Nephron progenitor cell (in vitro differentiated cells): ENCODE measurements around the gene AQP6.

ENCODE experiments used
- DNase-seq: peaks from one replicate; pipeline ENCODE4 v3.0.0; 2021
- H3K27ac Mint-ChIP-seq: 2 replicates; pipeline ENCODE4 v1.8.0; 2021; ENCODE audit warnings: mild to moderate bottlenecking, moderate library complexity, mixed read lengths
- H3K27me3 Mint-ChIP-seq: 2 replicates; pipeline ENCODE4 v1.8.0; 2021; ENCODE audit warnings: mild to moderate bottlenecking, low read depth, mixed read lengths; ENCODE audit not compliant: poor library complexity
- H3K36me3 Mint-ChIP-seq: 2 replicates; pipeline ENCODE4 v1.8.0; 2021; ENCODE audit warnings: low read depth, mixed read lengths
- H3K4me1 Mint-ChIP-seq: 2 replicates; pipeline ENCODE4 v1.8.0; 2021; ENCODE audit warnings: mixed read lengths
- H3K4me3 Mint-ChIP-seq: 2 replicates; pipeline ENCODE4 v1.8.0; 2021; ENCODE audit warnings: mild to moderate bottlenecking, moderate library complexity, mixed read lengths
- H3K9me3 Mint-ChIP-seq: 2 replicates; pipeline ENCODE4 v1.8.0; 2021; ENCODE audit warnings: mild to moderate bottlenecking, moderate library complexity, mixed read lengths
- TF ChIP-seq, protein P1 (sequence below): fragments of 200-600 bp; sonication (generic); IDR thresholded peaks from 2 replicates; pipeline ENCODE4 v1.5.0; 2021; ENCODE audit warnings: antibody characterized with exemption

The AQP6 gene

DNA sequence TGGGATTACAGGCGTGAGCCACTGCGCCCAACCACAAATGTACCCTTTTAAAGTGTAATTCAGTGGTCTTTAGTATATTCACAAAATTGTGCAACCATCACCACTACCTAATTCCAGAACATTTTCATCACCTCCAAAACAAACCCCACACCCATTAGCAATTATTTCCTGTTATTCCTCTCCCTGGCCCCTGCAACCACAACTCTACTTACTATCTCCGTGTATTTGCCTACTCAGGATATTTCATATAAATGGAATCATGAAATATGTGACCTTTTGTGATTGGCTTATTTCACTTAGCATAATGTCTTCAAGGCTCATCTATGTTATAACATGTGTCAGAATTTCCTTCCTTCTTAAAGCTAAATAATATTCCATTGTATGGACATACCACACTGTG lies 38.2 kb upstream of the AQP6 start:
- Mint-ChIP-seq H3K9me3 (peaks cover 5% of the 10 kb centered on the region), H3K4me3 (no peak overlapping the region), H3K27me3 (peaks cover 17% of the 10 kb centered on the region), H3K4me1 (peaks cover 10% of the 10 kb centered on the region), H3K27ac (no peak overlapping the region), H3K36me3 (no peaks in the 10 kb centered on the region)
- no peak for DNase-seq
- TF ChIP-seq, protein P1, sequence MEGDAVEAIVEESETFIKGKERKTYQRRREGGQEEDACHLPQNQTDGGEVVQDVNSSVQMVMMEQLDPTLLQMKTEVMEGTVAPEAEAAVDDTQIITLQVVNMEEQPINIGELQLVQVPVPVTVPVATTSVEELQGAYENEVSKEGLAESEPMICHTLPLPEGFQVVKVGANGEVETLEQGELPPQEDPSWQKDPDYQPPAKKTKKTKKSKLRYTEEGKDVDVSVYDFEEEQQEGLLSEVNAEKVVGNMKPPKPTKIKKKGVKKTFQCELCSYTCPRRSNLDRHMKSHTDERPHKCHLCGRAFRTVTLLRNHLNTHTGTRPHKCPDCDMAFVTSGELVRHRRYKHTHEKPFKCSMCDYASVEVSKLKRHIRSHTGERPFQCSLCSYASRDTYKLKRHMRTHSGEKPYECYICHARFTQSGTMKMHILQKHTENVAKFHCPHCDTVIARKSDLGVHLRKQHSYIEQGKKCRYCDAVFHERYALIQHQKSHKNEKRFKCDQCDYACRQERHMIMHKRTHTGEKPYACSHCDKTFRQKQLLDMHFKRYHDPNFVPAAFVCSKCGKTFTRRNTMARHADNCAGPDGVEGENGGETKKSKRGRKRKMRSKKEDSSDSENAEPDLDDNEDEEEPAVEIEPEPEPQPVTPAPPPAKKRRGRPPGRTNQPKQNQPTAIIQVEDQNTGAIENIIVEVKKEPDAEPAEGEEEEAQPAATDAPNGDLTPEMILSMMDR: no peak

DNA sequence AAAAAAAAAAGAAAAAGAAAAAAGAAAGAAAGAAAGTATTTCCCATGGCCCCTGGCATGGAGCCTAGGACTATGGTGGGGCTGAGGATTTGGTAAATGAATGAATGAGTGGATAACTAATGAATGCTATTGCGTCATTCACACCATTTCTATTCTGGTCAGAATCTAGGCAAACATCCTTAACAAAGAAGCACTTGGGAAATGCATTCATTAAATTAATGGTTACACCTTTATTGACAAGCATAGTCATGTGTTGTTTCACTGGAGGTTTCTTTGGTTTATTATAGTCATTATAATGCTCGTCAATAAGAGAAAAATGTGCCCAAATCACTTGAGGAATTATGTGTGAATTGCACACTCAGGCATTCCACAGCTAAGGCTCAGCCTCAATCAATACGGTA lies 35.8 kb upstream of the AQP6 start:
- Mint-ChIP-seq H3K9me3 (peaks cover 5% of the 10 kb centered on the region), H3K27ac (no peak overlapping the region), H3K4me3 (no peak overlapping the region), H3K36me3 (no peaks in the 10 kb centered on the region), H3K27me3 (peaks cover 13% of the 10 kb centered on the region), H3K4me1 (peaks cover 16% of the 10 kb centered on the region)
- TF ChIP-seq, protein P1: no peak
- no peak for DNase-seq

DNA sequence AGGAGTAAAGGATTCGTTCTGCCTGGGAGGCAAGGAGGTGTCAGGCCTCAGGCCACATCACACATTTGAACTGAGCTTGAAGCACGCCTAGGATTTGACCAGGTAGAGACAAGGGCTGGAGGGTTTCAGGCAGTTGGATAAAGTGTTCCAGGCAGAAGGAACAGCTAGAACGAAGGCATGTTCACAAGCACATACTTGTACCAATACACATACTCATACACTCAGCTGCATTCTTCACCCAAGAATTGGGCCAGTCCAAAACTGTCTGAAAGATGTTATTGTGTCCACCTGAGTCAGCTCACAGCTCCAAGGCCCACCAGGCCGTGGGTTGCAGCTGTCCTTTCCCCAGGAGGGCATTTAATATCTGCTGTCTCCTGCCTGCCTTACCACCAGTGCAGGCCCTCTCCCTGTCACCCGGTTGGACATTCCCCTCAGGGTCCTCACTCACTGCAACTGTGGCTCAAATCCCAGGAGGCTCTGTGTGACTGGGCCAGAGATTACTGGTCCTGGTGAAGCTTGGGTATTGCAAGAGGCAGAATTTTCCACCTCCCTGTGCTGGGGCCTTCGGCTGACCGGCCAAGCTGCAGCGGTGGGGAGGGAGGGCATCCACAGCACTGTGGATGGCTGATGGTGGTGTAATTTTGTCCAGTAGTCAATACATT lies 35.0 kb upstream of the AQP6 start:
- Mint-ChIP-seq H3K36me3 (no peaks in the 10 kb centered on the region), H3K9me3 (peaks cover 5% of the 10 kb centered on the region), H3K27ac (peak overlapping the region; percentile 22), H3K27me3 (peaks cover 11% of the 10 kb centered on the region), H3K4me3 (no peak overlapping the region), H3K4me1 (peaks cover 24% of the 10 kb centered on the region)
- DNase-seq: no peak
- TF ChIP-seq, protein P1: no peak

DNA sequence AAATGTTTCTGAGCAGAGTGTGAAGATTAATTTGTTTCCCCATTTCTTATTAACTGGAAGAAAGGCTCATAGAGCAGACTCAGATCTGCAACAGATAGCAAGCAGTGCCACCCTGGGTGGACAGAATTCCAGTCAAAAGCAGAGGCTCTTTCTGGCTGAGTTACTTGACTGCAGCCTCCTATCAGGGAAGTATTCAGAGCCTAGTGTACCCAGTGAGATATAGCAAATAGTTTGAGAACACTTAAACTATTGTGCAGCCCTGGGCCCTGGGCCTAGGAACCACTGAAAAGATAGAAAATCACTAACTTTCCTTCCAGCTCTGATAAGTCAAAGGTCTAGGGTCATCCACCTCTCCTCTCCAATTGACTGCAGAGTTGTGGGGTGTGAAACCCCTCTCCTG lies 33.4 kb upstream of the AQP6 start:
- peaks cover 5% of the 10 kb centered on the region for H3K9me3 Mint-ChIP-seq
- H3K36me3 Mint-ChIP-seq: no peaks in the 10 kb centered on the region
- H3K27ac Mint-ChIP-seq: no peak overlapping the region
- DNase-seq: no peak
- peaks cover 21% of the 10 kb centered on the region for H3K27me3 Mint-ChIP-seq
- TF ChIP-seq, protein P1: no peak
- peaks cover 30% of the 10 kb centered on the region for H3K4me1 Mint-ChIP-seq
- no peak overlapping the region for H3K4me3 Mint-ChIP-seq

DNA sequence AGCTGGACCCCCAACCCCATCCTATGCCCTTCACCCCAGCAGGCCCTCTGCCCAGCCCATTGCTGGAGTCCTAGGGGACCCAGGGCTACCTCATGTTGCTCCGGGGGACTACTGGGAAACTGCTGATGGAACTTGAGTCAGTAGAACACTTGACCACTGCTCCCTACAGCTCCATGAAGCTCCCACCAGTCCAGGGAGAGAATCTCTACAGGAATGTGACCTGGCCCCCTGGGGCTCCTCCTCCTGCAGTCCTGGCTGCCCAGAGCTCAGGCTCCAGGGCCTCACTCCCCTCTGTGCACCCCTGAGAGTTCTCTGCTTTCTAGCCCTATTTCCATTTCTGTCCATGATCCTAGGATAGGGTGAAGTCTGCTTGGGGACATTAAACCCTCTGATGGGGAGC lies 33.0 kb upstream of the AQP6 start:
- Mint-ChIP-seq H3K9me3 (peaks cover under 1% of the 10 kb centered on the region), H3K4me3 (no peak overlapping the region), H3K27ac (no peak overlapping the region), H3K27me3 (peaks cover 21% of the 10 kb centered on the region), H3K4me1 (peaks cover 26% of the 10 kb centered on the region), H3K36me3 (no peaks in the 10 kb centered on the region)
- DNase-seq: no peak
- TF ChIP-seq, protein P1: no peak
